Measurements from ENCODE around the gene UBE4B.

The UBE4B gene

DNA sequence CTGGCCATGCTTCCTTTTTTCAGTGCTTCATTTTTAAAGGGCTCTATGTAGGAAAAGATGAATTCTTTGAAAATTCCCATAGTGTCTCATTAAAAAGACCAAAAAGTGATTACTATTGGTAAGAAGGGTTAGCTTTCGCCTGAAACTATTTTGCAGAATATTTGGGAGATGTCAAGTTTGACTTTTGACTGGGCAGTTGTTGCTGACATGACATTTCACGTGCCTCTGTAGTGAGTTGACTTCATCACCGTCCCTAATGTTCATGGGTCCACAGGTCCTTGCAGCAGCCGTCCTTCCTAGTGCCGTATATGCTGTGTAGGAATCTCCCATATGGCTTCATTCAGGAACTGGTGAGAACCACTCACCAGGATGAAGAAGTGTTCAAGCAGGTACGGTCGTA, 88.9 kb downstream of the UBE4B start:
- DNase-seq, result no peak

- DNase-seq, result no peak
These were observed 90.2 kb downstream of the UBE4B start for GRCh38 chr1:10122926-10123325.

DNA sequence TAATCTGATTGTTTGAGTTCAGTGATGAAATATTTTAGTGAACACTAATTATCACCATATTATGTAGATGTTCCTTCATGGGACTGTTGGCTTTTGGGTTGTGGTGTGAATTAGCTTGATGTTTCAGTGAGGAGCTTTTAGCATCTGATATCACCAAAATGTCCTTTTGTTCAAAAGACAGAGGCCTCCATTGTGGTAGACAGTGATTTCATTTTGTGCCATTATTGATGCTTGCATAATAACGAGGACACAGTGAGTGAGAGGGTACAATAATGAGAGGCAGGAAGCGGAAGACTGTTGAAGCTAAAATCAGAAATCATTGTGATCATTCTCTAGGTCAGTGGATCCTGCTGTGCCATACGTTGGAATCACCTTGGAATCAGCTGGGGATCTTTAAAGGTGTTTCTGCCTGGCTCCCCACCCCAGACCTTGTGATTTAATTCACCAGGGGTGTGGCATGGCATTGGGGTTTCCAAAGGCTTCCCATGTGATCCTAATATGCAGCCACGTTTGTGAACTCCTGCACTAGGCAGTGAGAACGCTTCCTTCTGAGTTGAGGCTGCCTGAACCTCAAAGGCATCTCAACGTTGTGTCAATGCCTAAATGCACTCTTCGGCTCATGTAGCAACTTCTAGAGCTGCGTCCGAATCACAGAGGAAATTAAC, 95.5 kb downstream of the UBE4B start:
- DNase-seq, result no peak

DNA sequence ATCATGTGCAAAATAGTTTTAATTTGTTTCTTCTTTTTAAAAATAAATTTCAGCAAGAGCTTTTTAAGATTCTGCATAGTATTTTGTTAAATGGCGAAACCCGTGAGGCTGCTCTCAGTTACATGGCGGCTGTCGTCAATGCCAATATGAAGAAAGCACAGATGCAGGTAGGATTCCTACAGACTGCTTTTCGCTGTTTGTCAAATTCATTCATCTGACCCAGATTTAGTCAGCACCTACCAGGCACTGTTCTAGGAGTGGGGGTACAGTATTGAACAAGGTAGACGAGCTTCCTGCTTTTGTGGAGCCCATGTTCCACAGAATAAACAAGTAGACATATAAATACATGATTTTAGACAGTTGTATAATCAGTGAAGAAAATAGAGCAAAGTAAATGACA, 99.6 kb downstream of the UBE4B start:
- DNase-seq, result no peak

DNA sequence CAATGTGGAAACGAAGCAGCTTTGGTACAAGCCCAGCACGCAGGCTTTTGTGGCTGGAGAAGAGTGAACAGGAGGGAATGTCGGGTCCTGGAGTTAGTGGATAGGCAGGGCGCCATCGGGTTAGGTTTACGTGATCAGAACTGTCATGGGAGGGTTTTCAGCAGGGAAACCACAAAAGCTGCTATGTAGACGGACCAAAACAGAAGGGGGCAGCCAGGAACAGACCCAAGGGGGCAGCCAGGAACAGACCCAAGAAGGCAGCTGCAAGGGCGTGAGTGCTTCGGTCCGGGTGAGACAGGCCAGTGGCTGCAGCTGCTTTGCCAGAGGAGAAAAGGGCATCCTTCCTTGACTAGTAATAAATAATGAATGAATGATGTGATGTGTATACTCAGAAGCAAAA, 100.1 kb downstream of the UBE4B start:
- no peak for DNase-seq

- no peak for DNase-seq
These were observed 108.2 kb downstream of the UBE4B start for GRCh38 chr1:10140981-10141380.

DNA sequence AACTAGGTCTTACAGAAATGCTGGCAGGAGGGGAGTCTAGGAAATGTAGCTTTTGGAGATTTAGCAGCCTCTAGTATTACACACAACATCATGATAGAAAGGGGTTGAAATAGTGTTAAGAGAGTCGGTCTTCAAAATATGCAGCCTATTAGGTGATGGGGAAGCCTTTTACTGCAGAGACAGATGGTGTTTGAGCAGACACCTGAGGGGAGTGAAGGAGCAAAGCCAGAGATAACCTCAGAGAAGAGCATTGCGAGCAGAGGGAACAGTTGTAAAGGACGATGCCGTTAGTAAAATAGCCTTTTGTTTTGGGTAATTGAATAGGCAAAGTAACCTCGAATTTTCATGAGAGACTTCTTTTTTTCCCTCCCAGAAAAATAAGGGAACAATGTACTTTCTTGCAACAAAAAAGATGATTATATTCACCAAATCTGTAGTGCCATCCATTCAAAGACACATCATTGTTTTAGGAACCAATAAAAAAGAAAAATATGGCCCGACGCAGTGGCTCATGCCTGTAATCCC, 111.3 kb downstream of the UBE4B start:
- DNase-seq, result peak; percentile 20 to 77

DNA sequence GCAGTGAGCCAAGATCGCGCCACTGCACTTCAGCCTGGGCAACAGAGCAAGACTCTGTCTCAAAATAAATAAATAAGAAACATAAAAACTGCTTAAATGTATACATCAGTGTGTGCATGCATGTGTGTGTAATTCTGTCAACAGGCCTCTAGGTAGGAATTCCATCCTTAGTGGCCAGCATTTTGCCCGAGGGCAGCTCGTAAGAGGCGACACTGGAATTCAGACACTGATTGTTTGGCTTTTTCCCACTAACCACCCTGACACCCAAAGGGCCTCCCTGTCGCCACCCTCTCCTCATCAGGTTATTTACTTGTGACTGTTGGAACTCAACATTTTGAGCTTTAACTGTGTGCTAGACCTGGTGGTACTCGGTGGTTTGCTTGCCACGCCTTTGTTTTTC, 113.6 kb downstream of the UBE4B start:
- no peak for DNase-seq

DNA sequence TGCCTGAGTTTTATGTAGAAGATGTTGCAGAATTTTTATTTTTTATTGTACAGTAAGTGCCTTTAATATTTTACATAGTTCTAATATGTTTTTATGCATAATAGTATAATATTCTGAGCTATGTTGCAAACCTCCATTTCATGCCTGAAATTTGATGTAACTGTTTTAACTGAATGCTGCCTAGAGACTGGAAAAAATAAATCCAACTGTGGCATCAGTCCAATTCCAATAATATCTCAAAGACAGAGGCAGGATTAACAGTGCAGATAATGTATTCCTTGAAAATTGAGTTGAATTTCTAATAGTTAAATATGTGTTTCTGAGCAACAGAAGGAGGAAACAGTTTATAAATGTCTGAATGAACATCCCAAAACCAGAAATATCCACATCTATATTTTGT, 116.5 kb downstream of the UBE4B start:
- no peak for DNase-seq

DNA sequence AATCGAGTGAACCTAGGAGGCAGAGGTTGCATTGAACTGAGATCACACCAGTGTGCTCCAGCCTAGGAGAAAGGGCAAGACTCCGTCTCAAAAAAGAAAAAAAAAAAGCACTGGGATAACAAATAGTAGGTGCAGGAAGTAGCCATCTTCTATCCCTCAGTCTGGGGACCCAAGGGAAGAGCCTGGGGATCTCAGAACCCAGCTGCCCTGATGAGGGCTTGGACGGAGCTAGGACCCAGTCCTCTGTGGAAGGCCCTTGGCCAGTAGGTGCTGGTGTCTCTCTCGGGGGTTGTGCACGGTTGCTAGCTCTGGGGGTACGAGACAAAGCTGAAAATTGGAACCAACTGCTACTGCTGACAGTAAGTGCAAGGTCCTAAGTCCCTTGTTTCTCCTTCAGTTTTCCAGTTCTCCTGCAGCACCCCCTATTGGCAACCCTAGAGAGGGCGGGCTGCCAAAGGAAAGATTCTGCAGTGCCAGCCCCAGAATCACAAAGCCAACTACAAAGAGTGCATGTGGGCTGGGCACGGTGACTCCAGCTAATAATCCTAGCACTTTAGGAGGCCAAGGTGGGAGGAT, 120.0 kb downstream of the UBE4B start:
- peak in 1 of 2 experiments; percentile 35 for DNase-seq

- no peak for DNase-seq
These were observed 122.4 kb downstream of the UBE4B start for GRCh38 chr1:10155087-10155712.

DNA sequence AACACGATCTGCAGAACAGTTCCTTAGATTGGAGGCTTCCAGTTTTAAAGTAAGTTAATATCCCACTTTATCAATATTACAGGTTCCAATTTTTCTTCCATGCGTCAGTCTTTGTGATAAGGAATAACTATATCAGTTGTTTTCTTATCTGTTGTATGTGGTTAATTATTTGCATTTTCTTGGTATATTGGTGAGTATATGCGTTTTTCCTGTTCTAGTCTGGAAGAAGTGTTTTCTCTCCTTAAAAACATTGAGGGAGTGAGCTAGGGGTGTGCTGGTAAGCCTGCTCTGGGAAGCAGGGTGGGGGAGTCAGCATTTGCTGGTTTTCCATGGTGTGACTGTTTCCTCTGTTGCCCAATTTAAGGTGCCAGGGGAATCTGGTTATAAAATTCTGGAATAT, 127.4 kb downstream of the UBE4B start:
- DNase-seq, result no peak

DNA sequence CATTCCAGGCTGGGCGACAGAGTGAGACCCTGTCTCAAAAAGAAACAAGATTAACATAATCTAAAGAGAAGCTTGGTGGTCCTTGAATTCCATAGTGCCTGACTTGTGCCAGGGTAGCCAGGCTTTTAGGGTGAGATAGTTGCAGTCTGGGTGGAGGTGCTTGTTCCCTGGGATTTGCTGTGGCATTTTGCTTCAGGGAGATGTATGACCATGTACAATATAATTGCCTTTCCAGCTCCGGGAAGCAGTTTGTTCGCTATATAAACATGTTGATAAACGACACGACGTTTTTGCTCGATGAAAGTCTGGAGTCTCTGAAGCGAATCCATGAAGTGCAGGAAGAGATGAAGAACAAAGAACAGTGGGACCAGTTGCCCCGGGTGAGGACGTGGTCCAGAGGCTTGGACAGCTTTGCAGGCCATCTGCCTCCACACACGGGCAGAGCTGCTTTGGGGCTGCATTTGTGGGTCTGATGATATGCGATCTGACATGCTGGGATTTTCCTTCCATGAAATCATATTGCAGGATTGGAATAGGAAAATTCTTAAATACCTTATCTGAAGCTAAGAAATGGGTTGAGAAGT, 128.2 kb downstream of the UBE4B start:
- peak; percentile 52 to 56 for DNase-seq

DNA sequence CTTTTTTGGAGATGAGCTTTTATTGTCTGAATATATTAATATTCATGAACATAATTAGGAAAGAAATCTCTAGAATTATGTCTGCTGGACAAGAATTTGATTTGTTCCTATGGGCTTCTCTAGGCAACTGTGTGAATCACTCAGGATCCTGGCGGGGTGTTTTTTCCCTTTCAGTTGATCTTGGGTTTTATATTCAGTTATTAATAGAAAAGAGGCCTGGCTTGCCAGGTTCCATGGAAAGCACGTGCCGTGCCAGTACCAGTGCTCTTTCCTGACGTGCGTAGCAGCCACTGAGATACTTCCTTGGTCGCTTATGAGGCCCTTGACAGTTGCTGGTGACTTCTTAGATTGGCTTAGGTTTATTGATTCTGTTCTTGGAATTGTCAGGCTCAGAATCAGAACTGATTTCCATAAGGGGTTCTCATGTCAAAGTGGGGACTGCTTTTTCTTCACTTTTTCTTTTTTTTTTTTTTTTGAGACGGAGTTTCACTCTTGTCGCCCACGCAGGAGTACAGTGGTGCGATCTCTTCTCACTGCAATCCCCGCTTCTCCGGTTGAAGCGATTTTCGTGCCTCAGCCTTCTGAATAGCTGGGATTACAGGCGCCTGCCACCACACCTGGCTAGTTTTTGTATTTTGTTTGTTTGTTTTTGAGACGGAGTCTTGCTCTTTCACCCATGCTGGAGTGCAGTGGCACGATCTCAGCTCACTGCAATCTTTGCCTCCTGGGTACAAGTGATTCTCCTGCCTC, 129.0 kb downstream of the UBE4B start:
- DNase-seq, result peak; percentile 34 to 67

DNA sequence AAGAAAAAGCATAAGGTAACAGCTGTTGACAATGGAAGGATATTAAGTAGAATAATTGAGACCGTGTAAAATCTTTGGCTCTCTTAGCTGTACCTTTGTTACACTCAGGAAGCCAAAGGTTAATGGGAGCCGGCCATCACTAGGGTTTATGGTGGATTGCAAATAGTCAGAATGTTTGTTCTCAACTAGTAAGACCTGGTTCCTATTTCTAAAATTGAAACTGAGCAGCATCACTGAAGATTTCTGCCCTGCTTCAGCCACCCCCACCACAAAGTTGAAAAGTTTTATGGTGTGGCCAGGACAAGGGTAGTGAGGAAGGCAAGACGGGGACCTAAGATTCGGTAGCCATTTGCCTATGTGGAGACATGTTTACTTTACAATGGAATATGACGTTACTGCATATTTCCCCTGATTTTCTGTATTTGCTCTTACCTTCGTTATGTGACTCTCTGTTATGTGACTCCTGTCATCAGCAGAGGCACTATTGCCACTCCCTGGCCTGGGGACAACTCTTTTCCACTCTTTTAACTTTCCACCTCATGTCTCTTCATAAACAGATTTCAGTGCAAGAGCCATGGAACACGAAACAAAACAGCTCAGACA, 136.3 kb downstream of the UBE4B start:
- no peak for DNase-seq

DNA sequence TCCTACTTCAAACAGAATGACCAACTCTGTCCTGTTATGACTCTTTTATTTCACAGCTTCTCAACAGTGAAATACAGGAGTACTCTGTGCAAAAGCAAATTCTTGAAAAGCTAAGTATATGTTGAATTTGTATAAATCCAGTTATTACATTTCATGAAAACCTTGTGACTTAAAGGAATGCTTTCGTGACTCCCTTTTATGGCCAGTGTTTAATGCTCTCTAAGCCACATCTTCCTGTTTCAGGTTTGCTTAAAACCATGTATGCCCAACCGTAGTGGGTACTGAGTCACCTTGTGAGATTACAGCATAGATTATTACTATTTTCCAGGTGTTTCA, 137.4 kb downstream of the UBE4B start:
- no peak for DNase-seq

GRCh38 chr1:10171105-10171767, 138.5 kb downstream of the UBE4B start:
- no peak for DNase-seq

- no peak for DNase-seq
These were observed 139.4 kb downstream of the UBE4B start for GRCh38 chr1:10171995-10172669.

DNA sequence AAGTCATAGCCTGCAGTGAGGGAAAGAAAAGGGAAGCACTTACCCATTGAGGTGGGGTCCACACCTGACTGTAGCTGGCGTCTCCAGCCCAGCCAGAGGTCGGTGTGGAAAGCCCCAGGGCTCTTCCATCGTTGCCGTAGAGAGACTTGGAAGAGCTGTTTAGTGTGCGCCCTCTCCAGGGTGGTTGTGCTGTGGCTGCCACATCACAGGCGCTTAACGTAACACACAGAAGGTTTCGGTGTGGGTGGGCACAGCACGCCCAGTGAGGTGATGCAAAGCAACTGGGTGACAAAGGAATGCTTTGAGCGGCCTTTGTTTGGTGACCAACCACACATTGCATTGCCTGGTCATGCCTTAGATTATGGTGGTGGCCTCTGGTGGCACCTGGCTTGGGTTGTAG, 140.8 kb downstream of the UBE4B start:
- no peak for DNase-seq

GRCh38 chr1:10177876-10178275, 145.1 kb downstream of the UBE4B start:
- DNase-seq, result no peak

DNA sequence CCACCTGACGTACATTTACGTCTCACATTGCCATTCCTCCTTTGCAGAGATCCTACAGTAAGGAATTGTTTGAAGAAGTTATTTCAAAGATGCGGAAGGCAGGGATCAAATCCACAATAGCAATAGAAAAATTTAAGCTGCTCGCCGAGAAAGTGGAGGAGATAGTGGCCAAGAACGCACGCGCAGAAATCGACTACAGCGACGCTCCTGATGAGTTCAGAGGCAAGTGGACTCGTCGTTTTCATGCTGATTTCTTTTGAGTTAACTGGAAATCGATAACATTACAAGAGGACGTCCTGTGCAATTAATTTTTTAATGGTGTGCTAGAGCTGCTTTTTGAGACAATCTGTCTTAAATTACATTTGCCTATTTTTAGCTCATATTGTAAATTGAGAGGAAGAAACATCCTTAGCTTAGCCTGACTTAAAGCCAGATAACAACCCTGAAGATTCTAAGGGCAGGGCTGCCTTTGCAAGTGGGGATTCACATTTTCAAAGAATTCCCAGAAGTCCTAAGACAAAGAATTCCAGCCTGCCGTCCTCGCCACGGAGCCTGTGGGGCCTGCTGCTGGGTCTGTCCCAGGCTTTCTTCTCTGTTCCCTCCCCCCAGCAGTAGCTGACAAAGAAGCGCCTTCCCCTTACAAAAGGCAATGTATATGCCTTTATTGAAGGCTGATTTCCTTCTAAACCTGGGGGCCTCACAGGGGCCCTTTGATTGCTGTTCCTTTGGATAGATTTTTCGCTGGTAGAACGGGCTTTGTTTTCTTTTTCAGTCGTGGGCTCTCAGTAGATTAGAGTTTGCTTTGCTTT, 146.0 kb downstream of the UBE4B start:
- DNase-seq, result no peak

Measured in cerebellar nuclear complex (tissue), 1 donor.